WI38 (cell line): ENCODE results near the gene GLRA1.

ENCODE experiments used
- H3K4me3 ChIP-seq: 2 replicates; pipeline ENCODE4 v1.5.1; 2011; ENCODE audit warnings: low read depth, mild to moderate bottlenecking, control low read depth, low read length
- TF ChIP-seq, protein P1 (sequence below): IDR thresholded peaks from 2 replicates; pipeline ENCODE4 v1.5.1; 2012; ENCODE audit warnings: low read depth, mild to moderate bottlenecking, control low read depth, low read length

Gene GLRA1

DNA sequence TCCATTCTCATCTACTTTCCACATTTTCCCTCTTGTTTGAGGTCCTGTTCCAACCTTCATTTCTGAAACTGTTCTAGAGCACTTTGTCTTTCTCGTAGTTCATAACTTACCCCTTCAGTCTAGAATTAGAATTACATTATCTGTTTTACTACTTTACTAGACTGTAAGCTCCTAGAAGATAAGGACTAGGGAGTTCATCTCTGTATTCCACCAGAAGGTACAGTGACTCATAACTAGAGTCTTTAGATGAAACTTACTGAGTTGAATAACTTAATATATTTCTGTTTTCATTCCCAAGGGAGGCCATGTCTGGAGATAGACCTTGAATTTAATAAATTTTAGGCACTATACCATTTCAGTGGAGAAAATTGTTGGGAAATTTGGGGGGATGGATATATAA lies 114.2 kb downstream of the GLRA1 start:
- TF ChIP-seq, protein P1, sequence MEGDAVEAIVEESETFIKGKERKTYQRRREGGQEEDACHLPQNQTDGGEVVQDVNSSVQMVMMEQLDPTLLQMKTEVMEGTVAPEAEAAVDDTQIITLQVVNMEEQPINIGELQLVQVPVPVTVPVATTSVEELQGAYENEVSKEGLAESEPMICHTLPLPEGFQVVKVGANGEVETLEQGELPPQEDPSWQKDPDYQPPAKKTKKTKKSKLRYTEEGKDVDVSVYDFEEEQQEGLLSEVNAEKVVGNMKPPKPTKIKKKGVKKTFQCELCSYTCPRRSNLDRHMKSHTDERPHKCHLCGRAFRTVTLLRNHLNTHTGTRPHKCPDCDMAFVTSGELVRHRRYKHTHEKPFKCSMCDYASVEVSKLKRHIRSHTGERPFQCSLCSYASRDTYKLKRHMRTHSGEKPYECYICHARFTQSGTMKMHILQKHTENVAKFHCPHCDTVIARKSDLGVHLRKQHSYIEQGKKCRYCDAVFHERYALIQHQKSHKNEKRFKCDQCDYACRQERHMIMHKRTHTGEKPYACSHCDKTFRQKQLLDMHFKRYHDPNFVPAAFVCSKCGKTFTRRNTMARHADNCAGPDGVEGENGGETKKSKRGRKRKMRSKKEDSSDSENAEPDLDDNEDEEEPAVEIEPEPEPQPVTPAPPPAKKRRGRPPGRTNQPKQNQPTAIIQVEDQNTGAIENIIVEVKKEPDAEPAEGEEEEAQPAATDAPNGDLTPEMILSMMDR, result no peak
- no peak overlapping the region for H3K4me3 ChIP-seq

DNA sequence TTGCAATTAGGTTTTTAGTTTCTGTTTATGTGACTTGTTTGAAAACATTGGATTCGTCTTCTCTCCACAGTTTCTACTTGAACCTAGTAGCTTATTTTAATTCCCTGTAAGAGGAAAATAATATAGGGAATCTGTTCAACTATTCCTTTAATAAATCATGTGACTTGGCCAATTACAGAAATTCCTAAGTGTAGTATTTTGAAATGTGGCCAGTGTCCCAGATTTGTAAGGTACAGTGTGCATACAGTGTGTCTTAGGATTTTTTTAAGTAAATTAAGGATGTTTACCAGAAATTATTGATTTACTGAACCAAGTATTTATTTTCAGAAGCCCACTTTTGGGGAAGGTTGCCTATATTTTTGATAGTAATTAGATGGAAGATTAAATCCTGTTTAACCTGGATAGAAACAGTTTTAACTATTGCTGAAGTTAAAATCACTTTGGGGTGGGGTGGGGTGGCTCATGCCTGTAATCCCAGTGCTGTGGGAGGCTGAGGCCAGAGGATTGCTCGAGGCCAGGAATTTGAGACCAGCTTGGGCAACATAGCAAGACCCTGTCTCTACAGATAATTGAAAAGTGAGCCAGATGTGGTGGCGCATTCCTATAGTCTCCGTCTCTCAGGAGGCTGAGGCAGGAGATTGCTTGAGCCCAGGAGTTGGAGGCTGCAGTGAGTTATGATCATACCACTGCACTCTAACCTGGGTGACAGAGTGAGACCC lies 116.0 kb downstream of the GLRA1 start:
- H3K4me3 ChIP-seq, result no peak overlapping the region
- TF ChIP-seq, protein P1, result no peak

DNA sequence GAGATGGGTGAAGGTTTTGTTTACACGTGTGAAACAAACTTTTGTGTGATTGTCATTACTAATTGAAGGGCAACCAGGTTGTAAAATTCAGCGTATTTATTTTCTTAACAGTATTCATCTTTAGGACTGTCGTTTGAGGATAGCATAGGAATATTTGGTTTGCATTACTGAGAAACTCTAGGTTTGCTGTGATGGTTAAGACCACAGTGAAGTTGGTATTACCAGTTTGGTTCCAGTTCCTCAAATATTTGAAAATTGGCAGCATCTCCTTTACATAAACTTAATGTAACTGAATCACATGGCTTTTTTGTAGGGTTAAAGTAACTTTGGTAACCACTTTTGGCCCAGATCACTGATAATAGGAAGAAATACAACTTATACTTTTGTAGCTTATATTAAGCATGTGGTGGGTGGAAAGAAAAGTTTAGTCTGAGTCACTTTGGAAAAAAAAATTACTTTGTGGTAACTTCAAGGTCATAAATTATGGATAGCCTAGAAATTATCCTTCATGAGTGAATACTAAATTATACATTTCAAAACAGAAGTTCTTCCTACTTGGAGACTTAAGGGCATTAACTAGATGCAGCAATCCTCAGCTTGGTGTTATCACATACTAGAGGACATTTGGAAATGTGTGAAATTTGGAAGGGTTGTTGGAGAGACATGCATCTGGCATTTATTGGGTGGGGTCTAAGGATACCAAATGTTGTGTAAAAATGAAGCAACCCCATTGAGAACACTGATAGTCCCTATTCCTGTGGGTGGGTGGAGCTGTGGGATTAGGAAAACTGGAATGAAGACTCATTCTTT lies 119.0 kb downstream of the GLRA1 start:
- TF ChIP-seq, protein P1, result no peak
- no peak overlapping the region for H3K4me3 ChIP-seq

DNA sequence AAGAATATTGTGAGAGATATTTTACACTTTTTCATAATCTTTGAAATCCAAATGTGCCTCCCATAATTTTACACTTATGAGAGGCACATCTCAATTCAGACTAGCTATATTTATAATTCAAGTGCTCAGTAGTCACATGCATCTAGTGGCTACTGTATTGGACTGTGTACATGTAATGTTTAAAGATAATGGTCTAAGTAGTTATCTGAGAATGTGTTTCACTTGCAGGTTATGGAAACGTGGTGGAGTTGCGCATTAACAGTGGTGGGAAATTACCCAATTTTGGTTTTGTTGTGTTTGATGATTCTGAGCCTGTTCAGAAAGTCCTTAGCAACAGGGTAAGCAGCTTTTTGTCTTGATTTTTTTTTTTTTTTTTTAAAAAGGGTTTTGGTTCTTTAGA lies 124.1 kb downstream of the GLRA1 start:
- TF ChIP-seq, protein P1, result no peak
- H3K4me3 ChIP-seq, result no peak overlapping the region

DNA sequence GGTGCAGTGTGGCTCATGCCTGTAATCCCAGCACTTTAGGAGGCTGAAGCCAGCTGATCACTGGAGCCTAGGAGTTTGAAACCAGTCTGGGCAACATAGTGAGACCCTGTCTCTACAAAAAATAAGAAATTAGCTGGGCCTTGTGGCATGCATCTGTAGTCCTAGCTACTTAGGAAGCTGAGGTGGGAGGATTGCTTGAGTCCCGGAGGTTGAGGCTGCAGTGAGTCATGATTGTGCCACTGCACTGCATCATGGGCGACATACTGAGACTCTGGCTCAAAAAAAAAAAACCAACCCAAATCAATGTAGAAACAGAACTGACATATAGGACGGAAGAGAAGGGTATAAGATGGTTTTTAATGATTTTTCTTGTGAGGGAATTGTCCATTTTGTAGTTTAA lies 125.2 kb downstream of the GLRA1 start:
- H3K4me3 ChIP-seq, result no peak overlapping the region
- TF ChIP-seq, protein P1, result no peak

DNA sequence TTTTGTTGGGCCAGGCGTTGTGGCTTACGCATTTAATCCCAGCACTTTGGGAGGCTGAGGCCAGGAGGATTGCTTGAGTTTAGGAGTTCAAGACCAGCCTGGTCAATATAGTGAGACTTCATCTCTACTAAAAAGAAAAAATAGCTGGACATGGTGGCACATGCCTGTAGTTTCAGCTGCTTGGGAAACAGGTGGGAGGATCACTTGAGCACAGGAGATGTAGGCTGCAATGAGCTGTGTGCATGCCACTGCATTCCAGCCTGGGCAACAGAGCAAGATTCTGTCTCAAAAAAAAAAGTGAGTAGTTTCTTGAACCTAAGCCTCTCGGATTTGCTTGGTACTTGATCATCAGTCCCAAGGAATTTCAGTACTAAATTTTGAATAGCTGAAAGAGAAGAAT lies 126.0 kb downstream of the GLRA1 start:
- TF ChIP-seq, protein P1, result no peak
- no peak overlapping the region for H3K4me3 ChIP-seq

DNA sequence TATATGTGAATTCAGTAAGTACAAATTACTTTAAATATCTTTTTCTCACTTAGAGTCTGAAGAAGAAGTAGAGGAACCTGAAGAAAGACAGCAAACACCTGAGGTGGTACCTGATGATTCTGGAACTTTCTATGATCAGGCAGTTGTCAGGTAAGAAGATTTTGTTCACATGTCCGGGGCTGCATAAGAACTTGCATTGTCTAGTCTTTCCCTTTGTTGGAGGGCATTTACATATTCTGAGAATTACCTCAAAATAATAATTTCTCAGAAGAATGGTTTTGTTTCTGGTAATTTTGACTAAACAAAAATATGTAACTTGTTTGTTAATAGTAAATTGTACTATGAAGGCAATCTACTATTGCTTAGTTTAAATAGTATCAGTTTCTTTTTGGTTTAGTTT lies 129.2 kb downstream of the GLRA1 start:
- no peak overlapping the region for H3K4me3 ChIP-seq
- TF ChIP-seq, protein P1, result no peak
